HG03108 (cell line): ENCODE results near the gene PPP5C.
"Not testable (repeated sequence)": the region's sequence is repeated elsewhere in the genome, so short reads cannot be mapped to it uniquely, and the experiment has no call there.

Experiments used
- ATAC-seq: cut with Tn5 transposase; IDR thresholded peaks from one replicate; pipeline ENCODE4 v1.9.1; 2021; ENCODE audit warnings: moderate library complexity; ENCODE audit not compliant: unreplicated experiment

PPP5C gene, protein sequence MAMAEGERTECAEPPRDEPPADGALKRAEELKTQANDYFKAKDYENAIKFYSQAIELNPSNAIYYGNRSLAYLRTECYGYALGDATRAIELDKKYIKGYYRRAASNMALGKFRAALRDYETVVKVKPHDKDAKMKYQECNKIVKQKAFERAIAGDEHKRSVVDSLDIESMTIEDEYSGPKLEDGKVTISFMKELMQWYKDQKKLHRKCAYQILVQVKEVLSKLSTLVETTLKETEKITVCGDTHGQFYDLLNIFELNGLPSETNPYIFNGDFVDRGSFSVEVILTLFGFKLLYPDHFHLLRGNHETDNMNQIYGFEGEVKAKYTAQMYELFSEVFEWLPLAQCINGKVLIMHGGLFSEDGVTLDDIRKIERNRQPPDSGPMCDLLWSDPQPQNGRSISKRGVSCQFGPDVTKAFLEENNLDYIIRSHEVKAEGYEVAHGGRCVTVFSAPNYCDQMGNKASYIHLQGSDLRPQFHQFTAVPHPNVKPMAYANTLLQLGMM

GRCh38 chr19:46346821-46347571 lies at the start of gene PPP5C:
Gene PPP5C (plus strand): TSS chr19:46347087. CDS start chr19:46347097, 10 bp downstream.
- ATAC-seq: peak; percentile 44

DNA sequence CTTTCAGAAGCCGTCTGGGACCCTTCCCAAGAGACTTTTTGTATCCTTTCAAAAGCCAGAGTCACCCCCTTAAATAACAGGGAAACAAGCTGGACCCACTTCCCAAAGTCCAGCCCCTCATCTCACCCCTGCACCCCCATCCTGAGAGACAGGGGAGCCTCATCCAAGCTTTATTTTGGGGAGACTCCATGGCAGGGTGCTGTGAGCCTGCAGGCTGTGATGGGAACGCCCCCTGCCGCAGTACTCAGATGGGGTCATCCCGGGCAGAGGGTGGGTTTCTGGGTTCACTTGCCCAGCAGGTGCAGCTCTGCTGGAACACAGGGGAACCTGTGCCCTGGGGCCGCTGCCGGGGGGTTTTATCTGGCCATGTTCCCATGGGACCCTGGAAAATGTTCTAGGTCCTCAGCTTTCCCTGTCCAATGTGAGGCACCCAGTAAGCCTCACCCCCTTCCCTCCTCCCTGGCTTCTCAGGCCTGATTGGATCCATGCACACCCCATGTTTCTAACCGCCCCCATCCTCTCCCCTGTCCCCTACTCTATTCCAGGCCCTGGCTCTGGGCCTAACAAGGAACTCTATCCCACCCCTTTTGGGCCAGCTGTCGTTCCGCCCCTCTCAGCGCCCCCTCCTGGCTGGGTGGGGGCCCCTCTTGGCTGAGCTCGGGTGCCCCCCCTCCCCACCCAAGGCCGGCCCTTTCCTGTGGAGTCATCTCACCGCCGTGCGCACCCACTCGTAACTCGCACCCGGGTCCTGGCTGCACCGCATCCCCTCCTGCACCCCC lies 49.0 kb upstream of the PPP5C start:
- ATAC-seq: no peak

DNA sequence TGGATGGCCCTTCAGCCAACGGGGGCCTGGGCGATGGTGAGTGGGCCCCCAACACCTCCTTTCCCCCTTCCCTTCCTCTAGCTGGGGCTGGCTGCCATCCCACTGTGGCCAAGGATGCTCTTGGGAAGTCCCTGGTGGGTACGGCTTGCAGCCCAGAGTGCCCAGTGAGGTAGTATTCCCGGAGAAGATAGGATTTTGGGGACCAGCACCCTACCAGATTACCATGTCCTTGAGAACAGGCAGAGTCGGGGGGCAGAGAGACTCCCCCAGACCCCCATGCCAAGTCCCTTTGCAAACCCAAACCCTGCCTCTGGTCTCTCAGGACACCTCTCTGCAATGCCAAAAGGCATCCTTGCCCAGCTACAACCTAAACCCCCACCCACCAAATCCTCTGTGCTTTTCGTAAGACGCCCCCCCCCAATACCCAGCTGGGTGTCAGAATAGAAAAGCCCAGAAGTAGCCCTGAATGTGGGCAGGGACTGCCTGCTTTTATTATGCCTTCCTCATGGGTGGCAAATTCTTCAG lies 48.3 kb upstream of the PPP5C start:
- ATAC-seq: no peak

DNA sequence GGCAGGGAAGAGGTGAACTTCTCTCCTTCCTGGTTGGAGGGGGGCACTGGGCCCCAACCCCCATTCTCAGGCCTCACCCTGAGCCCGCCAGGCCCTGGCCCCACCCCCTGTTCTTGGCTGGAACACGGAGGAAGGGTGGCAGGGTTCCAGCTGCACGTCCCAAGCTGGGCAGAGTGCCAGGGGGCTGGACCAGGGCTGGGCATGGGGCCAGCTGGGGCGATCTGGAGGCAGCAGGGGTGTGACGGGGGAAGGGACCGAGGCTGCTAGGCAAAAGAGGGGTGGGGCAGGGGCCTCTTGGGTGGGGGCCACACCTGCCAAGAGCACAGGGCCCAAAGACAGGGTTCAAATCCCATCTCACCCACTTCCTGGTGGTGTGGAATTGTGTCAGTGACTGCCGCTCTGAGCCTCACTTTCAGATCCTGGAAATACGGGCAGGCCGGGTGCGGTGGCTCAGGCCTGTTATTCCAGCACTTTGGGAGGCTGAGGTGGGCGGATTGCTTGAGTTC lies 47.8 kb upstream of the PPP5C start:
- no peak for ATAC-seq

DNA sequence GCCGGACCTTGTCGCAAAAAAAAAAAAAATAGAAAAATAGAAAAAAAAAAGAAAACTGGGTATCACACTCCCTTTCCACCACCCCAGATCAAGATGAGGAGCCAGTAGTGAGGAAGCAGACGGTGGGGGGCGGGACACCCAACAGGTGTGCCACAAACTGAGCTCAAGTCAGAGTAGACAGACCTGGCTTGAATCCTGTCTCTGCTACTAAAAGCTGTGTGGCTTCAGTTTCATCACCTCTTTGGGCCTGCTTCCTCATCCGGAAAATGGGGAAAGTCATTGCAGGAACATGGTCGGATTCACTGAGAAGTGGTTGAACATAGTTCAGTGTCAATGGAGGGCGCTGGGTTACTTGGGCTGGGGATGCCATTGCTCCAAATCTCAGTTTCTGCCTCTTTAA lies 47.2 kb upstream of the PPP5C start:
- no peak for ATAC-seq

- no peak for ATAC-seq
These were observed 43.6 kb upstream of the PPP5C start for GRCh38 chr19:46303322-46303690.

DNA sequence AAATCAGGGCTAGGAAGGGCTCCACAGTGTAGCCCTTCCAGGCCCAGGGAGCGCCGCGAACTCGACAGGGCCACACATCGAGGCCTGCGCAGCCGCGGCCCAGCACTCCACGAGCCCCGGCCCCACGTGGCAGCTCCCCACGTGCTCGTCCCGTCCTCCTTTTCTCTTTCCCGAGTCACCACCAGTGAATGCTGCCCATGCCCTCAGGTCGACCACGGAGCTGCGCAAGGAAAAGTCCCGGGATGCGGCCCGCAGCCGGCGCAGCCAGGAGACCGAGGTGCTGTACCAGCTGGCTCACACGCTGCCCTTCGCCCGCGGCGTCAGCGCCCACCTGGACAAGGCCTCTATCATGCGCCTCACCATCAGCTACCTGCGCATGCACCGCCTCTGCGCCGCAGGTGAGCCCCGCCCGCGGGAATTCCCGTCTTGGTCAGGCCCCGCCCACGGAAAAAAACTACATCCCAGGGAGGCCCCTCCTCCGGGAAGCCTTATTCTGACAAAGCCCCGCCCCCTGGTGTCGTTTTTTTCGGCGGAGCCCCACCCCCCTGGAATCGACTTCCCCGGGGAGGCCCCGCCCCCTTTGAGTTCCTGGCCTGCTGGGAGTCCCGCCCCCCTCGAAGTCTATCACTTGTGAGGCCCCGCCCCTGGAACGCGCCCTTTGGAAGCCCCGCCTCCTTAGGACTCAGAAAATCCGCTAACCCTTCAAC lies 43.0 kb upstream of the PPP5C start:
- ATAC-seq: no peak

GRCh38 chr19:46306501-46306900 lies 40.4 kb upstream of the PPP5C start:
- no peak for ATAC-seq

DNA sequence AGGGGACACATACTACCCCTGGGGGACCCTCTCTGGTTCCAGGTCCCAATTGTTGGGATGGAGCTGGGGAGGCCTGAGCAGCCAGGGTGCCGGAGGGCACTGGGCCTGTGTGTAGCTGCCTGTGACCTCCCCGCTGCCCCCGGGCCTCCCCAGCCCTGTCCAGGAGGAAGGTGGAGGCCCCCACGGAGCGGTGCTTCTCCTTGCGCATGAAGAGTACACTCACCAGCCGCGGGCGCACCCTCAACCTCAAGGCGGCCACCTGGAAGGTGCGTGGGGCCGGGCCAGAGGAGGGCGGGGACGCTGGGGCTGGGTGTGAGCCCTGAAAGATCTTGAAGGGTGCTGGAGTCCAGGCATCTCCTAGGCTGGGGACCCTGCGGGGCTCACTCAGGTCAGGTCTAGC lies 38.4 kb upstream of the PPP5C start:
- ATAC-seq: no peak

DNA sequence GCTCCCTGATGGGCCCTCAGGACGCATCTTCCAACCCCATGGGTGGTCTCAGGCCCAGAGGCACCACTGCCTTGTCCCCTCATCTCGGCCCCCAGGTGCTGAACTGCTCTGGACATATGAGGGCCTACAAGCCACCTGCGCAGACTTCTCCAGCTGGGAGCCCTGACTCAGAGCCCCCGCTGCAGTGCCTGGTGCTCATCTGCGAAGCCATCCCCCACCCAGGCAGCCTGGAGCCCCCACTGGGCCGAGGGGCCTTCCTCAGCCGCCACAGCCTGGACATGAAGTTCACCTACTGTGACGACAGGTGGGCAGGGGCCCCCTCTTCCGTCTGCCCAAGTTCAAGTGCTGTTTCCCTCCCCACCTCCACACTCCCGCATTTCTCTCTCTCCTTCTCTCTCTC lies 37.8 kb upstream of the PPP5C start:
- no peak for ATAC-seq

DNA sequence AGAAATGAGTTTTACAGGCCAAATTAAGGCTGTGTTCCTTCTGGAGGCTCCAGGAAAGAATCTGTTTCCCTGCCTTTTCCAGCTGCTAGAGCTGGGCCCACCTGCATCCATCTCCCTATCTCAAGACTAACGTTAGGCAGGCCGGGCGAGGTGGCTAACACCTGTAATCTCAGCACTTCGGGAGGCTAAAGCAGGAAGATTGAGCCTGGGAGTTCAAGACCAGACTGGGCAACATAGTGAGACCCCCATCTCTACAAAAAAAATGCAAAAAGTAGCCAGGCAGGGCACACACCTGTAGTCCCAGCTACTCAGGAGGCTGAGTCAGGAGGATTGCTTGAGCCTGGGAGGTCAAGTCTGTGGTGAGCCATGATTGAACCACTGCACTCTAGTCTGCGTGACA lies 35.4 kb upstream of the PPP5C start:
- no peak for ATAC-seq

DNA sequence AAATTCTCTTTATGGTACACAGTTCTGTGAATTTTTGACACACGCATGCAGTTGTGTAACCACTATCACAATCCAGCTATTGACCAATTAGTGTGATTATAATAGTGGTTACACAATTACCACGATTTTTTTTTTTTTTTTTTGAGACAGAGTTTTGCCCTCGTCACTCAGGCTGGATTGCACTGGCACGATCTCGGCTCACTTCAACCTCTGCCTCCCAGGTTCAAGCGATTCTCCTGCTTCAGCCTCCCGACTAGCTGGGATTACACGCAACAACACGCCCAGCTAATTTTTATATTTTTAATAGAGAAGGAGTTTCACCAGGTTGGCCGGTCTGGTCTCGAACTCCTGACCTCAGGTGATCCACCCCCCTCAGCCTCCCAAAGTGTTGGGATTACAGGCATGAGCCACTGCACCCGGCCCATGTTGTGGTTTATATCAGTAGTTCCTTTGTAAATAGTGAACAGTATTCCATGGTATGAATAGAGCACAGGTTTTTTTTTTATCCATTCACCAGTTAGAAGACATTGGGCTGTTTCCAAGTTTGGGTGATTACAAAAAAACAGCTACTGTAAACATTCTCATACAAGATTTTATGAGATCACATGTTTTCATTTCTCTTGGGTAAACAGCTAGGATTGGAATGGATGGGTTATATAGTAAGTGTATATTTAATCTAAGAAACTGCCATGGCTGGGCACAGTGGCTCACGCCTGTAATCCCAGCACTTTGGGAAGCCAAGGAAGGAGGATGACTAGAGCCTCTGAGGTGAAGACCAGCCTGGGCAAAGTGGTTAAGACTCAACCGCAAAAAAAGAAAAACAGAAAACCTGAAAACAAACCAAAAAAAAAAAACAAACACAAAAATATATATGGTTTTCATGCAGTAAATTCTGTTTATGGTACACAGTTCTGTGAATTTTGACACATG lies 33.1 kb upstream of the PPP5C start:
- ATAC-seq: not testable (repeated sequence)

DNA sequence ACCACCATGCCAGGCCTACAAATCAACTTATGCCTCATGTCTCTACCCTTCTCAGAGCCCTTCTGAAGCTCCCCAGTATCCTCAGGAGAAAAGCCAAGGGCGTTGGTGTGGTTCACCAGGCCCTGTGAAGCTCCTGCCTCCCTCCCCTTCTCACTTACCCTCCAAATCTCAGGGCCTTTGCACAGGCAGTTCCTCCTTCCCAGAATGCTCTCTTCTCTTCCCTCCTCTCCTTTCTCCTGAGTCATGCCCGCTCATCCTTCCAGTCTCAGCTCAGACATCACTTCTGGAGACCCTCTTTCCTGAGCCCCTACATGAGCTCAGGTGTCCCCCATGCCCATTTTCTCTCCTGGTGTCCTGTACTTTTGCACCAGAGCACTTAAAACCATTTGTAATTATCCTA lies 29.5 kb upstream of the PPP5C start:
- no peak for ATAC-seq

DNA sequence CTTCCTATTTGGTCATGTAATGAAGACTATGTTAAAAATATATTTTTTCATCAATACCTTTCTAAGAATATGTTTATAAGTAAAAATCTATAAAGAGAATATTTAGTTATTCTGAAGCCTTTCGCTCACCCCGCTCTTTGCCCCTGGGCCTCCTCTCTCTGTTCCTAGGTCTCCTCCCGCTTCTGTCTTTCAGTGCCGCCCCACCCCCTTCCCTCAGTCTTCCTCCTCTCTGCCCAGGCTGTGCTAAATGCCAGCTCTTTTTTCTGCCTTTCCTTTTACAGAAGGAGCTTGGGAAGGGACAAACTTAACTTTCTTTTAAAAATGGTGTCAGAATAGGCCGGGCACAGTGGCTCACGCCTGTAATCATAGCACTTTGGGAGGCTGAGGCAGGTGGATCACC lies 27.3 kb upstream of the PPP5C start:
- no peak for ATAC-seq

DNA sequence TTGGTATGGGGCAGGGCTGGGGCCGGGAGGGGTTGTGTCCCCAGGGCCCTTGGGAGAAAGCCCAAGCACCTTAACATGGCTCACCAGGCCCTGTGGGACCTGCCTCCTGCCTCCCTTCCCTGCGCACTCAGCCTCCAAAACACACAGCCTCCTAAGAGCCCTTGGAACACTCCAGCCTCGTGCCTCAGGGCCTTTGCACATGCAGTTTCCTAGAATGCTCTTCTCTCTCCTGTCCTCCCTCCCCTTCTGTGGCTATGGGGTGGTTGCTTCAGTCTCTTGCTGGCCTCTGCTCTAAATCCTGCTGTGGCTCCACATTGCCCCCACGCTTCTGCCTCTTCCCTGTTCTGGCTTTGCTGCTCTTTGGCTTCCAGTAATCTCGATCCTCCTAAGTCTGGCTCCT lies 26.3 kb upstream of the PPP5C start:
- ATAC-seq: no peak

GRCh38 chr19:46321653-46322052 lies 25.2 kb upstream of the PPP5C start:
- no peak for ATAC-seq

- ATAC-seq: not testable (repeated sequence)
These were observed 23.7 kb upstream of the PPP5C start for GRCh38 chr19:46323227-46323626.

GRCh38 chr19:46324277-46324676 lies 22.6 kb upstream of the PPP5C start:
- no peak for ATAC-seq

- ATAC-seq: no peak
These were observed 20.3 kb upstream of the PPP5C start for GRCh38 chr19:46326608-46327007.
